NCI-H2196 (cell line): ENCODE results near the gene FAM187B.
"Not testable (repeated sequence)": the region's sequence is repeated elsewhere in the genome, so short reads cannot be mapped to it uniquely, and the experiment has no call there.

Experiments used
- DNase-seq: peaks from one replicate; lab custom pipeline; 2025; ENCODE audit not compliant: unreplicated experiment; lab: John Stamatoyannopoulos, UW

FAM187B gene

GRCh38 chr19:35213663-35214632 lies 14.6 kb downstream of the FAM187B start:
- DNase-seq = peak; percentile 92

GRCh38 chr19:35212241-35212640 lies 16.3 kb downstream of the FAM187B start:
- no peak for DNase-seq

GRCh38 chr19:35211545-35212230 lies 16.9 kb downstream of the FAM187B start:
- no peak for DNase-seq

- DNase-seq = no peak
Measured at GRCh38 chr19:35209646-35210045, 18.9 kb downstream of the FAM187B start.

- DNase-seq = no peak
Measured at GRCh38 chr19:35208121-35208520, 20.4 kb downstream of the FAM187B start.

- no peak for DNase-seq
Measured at GRCh38 chr19:35207391-35207871, 21.1 kb downstream of the FAM187B start.

- no peak for DNase-seq
Measured at GRCh38 chr19:35206855-35207254, 21.7 kb downstream of the FAM187B start.

GRCh38 chr19:35206379-35206778 lies 22.2 kb downstream of the FAM187B start:
- DNase-seq = no peak

GRCh38 chr19:35205733-35206323 lies 22.7 kb downstream of the FAM187B start:
- DNase-seq = no peak

- no peak for DNase-seq
Measured at GRCh38 chr19:35204799-35205732, 23.5 kb downstream of the FAM187B start.

GRCh38 chr19:35202722-35203688 lies 25.5 kb downstream of the FAM187B start:
- DNase-seq = no peak

- DNase-seq = no peak
Measured at GRCh38 chr19:35199481-35199880, 29.1 kb downstream of the FAM187B start.

GRCh38 chr19:35196861-35197260 lies 31.7 kb downstream of the FAM187B start:
- not testable (repeated sequence) for DNase-seq

GRCh38 chr19:35195830-35196229 lies 32.7 kb downstream of the FAM187B start:
- DNase-seq = no peak

- no peak for DNase-seq
Measured at GRCh38 chr19:35194012-35194984, 34.2 kb downstream of the FAM187B start.

GRCh38 chr19:35184884-35185283 lies 43.7 kb downstream of the FAM187B start:
- no peak for DNase-seq

GRCh38 chr19:35184267-35184666 lies 44.3 kb downstream of the FAM187B start:
- no peak for DNase-seq

GRCh38 chr19:35181387-35181786 lies 47.2 kb downstream of the FAM187B start:
- DNase-seq = no peak
